ENCODE measurements around the gene ACBD3. TPM values are rescaled to one million over a fixed set of nuclear protein-coding genes. Genes with fewer than 3 reads are reported as not detected.

Gene ACBD3
- polyA plus RNA-seq, 1 of the 3 experiments (the other 2 are of a cell fraction): 17.8 TPM

- H3K27ac ChIP-seq (ENCODE audit: low read depth in 2 of 2, low read length in 1 of 2): no peak overlapping the region
- no peak overlapping the region for H3K9ac ChIP-seq
- peaks cover 14% of the 10 kb centered on the region for H3F3A ChIP-seq (replicated peaks; ENCODE audit: insufficient read depth)
- H3K9me3 ChIP-seq: no peaks in the 10 kb centered on the region
- no peak for TF ChIP-seq RCOR1 (IDR thresholded peaks at IDR 0.05; ENCODE audit: low read length)
- TF ChIP-seq ELF1 (IDR thresholded peaks at IDR 0.05): no peak
- TF ChIP-seq RAD21 (IDR thresholded peaks at IDR 0.05; ENCODE audit: low read length): no peak
- TF ChIP-seq USF2 (IDR thresholded peaks at IDR 0.05; ENCODE audit: borderline replicate concordance, low read depth, low read length): no peak
- TF ChIP-seq PBX3 (IDR thresholded peaks at IDR 0.05): no peak
- TF ChIP-seq SIN3A (IDR thresholded peaks at IDR 0.05; ENCODE audit: borderline replicate concordance, low read depth, low read length): no peak
- no peak for TF ChIP-seq NRF1 (IDR thresholded peaks at IDR 0.05; ENCODE audit: low read depth, low read length)
- H3K9me2 ChIP-seq: no peaks in the 10 kb centered on the region
- no peaks in the 10 kb centered on the region for H3K27me3 ChIP-seq (ENCODE audit: insufficient read depth)
- no peaks in the 10 kb centered on the region for H4K20me1 ChIP-seq (ENCODE audit: insufficient read depth)
- H3K4me3 ChIP-seq (ENCODE audit: low read depth in 2 of 2, low read length in 1 of 2): no peak overlapping the region
- peaks cover 50% of the 10 kb centered on the region in 2 experiments for H3K36me3 ChIP-seq (replicated peaks in 1 of 2; ENCODE audit: control insufficient read depth in 1 of 2, insufficient read depth in 2 of 2, low read length in 1 of 2)
- CTCF ChIA-PET: no interaction called here
- no peak overlapping the region for H2AFZ ChIP-seq (ENCODE audit: low read depth)
- DNase-seq: no peak
- H3K79me2 ChIP-seq (ENCODE audit: insufficient read depth): no peaks in the 10 kb centered on the region
- H3K4me1 ChIP-seq (ENCODE audit: control insufficient read depth in 1 of 2, insufficient read depth in 2 of 2, low read depth in 1 of 2, low read length in 1 of 2): no peaks in the 10 kb centered on the region
- POLR2A ChIA-PET: no interaction called here
- 89% methylated on average over 5 of the region's 5 CpGs for WGBS (ENCODE audit: low lambda C conversion rate)
- no peak overlapping the region for H3K4me2 ChIP-seq
Observed at GRCh38 chr1:226144045-226144444, 42.5 kb downstream of the ACBD3 start.

GRCh38 chr1:226135709-226136108, 50.8 kb downstream of the ACBD3 start:
- ChIA-PET CTCF (interaction anchor here (1.3 to 4.2 kb wide), 6 partner anchors 10 to 197 kb away, joined by 3 to 25 read pairs (median 5); no protein-coding TSS in a partner anchor), POLR2A (no interaction called here)
- TF ChIP-seq RCOR1 (IDR thresholded peaks at IDR 0.05; ENCODE audit: low read length) (no peak), JUND (IDR thresholded peaks at IDR 0.05) (no peak), NRF1 (IDR thresholded peaks at IDR 0.05; ENCODE audit: low read depth, low read length) (no peak), RXRA (IDR thresholded peaks at IDR 0.05; ENCODE audit: borderline replicate concordance, low read depth) (no peak), FOXJ3 (CRISPR knock-in tag; IDR thresholded peaks at IDR 0.05) (no peak), EZH2phosphoT487 (IDR thresholded peaks at IDR 0.05; ENCODE audit: borderline replicate concordance, low read depth) (no peak), SMC3 (IDR thresholded peaks at IDR 0.05; ENCODE audit: low read depth, low read length) (no peak)
- Histone ChIP-seq H3K4me1 (ENCODE audit: control insufficient read depth in 1 of 2, insufficient read depth in 2 of 2, low read depth in 1 of 2, low read length in 1 of 2) (peaks cover 0 to 16% of the 10 kb centered on the region in 2 experiments; a peak in 1 of 4 replicates), H2AFZ (ENCODE audit: low read depth) (no peak overlapping the region), H3K36me3 (replicated peaks in 1 of 2; ENCODE audit: control insufficient read depth in 1 of 2, insufficient read depth in 2 of 2, low read length in 1 of 2) (no peaks in the 10 kb centered on the region), H3K9me2 (no peaks in the 10 kb centered on the region), H4K20me1 (ENCODE audit: insufficient read depth) (no peaks in the 10 kb centered on the region), H3K27me3 (ENCODE audit: insufficient read depth) (no peaks in the 10 kb centered on the region), H3K4me3 (ENCODE audit: low read depth in 2 of 2, low read length in 1 of 2) (no peak overlapping the region), H3F3A (replicated peaks; ENCODE audit: insufficient read depth) (no peaks in the 10 kb centered on the region), H3K79me2 (ENCODE audit: insufficient read depth) (no peaks in the 10 kb centered on the region), H3K9ac (no peak overlapping the region), H3K27ac (ENCODE audit: low read depth in 2 of 2, low read length in 1 of 2) (no peak overlapping the region; a peak in 1 of 4 replicates), H3K9me3 (no peaks in the 10 kb centered on the region), H3K4me2 (no peak overlapping the region)
- DNase-seq: peak; percentile 22
- 86% methylated on average over 14 of the region's 14 CpGs for WGBS (ENCODE audit: low lambda C conversion rate)
